Measurements from ENCODE around the gene EIPR1.

GRCh38 chr2:3420769-3421397 is 43.3 kb upstream of the EIPR1 start:
- TF ChIP-seq CTCF (IDR thresholded peaks at IDR 0.05), result no peak
- TF ChIP-seq POLR2A (IDR thresholded peaks at IDR 0.05; ENCODE audit: low read depth), result no peak

Data from esophagus muscularis mucosa (tissue), 3 donors.